GM10847 (cell line): ENCODE measurements around the gene INPP5A.

Experiments
- POLR2A ChIP-seq: IDR thresholded peaks from 2 replicates; pipeline ENCODE4 v1.6.1; 2011; ENCODE audit not compliant: insufficient read length; ENCODE audit errors: extremely low read depth

INPP5A gene

GRCh38 chr10:132727411-132727810 lies 189.8 kb downstream of the INPP5A start:
- TF ChIP-seq POLR2A: no peak

- TF ChIP-seq POLR2A: no peak
Measured at GRCh38 chr10:132728321-132728720, 190.7 kb downstream of the INPP5A start.

GRCh38 chr10:132728741-132729140 lies 191.2 kb downstream of the INPP5A start:
- TF ChIP-seq POLR2A: no peak

- no peak for TF ChIP-seq POLR2A
Measured at GRCh38 chr10:132729810-132730572, 192.4 kb downstream of the INPP5A start.

GRCh38 chr10:132730573-132730953 lies 193.0 kb downstream of the INPP5A start:
- TF ChIP-seq POLR2A: no peak

GRCh38 chr10:132732518-132732917 lies 194.9 kb downstream of the INPP5A start:
- TF ChIP-seq POLR2A: no peak

GRCh38 chr10:132733926-132734325 lies 196.3 kb downstream of the INPP5A start:
- TF ChIP-seq POLR2A: no peak

- no peak for TF ChIP-seq POLR2A
Measured at GRCh38 chr10:132735341-132735775, 197.8 kb downstream of the INPP5A start.

- TF ChIP-seq POLR2A: no peak
Measured at GRCh38 chr10:132735923-132736391, 198.4 kb downstream of the INPP5A start.

GRCh38 chr10:132737390-132738048 lies 199.9 kb downstream of the INPP5A start:
- TF ChIP-seq POLR2A: no peak

- TF ChIP-seq POLR2A: no peak
Measured at GRCh38 chr10:132738454-132739224, 201.1 kb downstream of the INPP5A start.

GRCh38 chr10:132739225-132739613 lies 201.6 kb downstream of the INPP5A start:
- TF ChIP-seq POLR2A: no peak

GRCh38 chr10:132740588-132740987 lies 203.0 kb downstream of the INPP5A start:
- TF ChIP-seq POLR2A: no peak

GRCh38 chr10:132742167-132742836 lies 204.7 kb downstream of the INPP5A start:
- no peak for TF ChIP-seq POLR2A

- no peak for TF ChIP-seq POLR2A
Measured at GRCh38 chr10:132742837-132743194, 205.2 kb downstream of the INPP5A start.
